ENCODE measurements around the gene ARHGAP12.
"Not testable (repeated sequence)": the region's sequence is repeated elsewhere in the genome, so short reads cannot be mapped to it uniquely, and the experiment has no call there.

The ARHGAP12 gene

GRCh38 chr10:31908157-31908556, 20.5 kb downstream of the ARHGAP12 start:
- no peak for DNase-seq (ENCODE audit: low read depth, low spot score)
- Histone ChIP-seq H3K9me3 (ENCODE audit: low read depth, low read length) (no peaks in the 10 kb centered on the region), H3K9ac (ENCODE audit: insufficient read length) (no peak overlapping the region), H3K4me3 (no peak overlapping the region), H3K36me3 (ENCODE audit: insufficient read depth, low read length) (peaks cover 13% of the 10 kb centered on the region; the same call in 1 of the 2 replicates), H3K27ac (no peak overlapping the region)
- TF ChIP-seq POLR2AphosphoS5 (IDR thresholded peaks at IDR 0.05; ENCODE audit: borderline replicate concordance, low read depth, low read length) = no peak
- TF ChIP-seq EZH2 (IDR thresholded peaks at IDR 0.05) = no peak
- TF ChIP-seq FOXP2 (optimal IDR thresholded peaks at IDR 0.05; ENCODE audit: control extremely low read depth, extremely low read length, insufficient read depth) = no peak

DNA sequence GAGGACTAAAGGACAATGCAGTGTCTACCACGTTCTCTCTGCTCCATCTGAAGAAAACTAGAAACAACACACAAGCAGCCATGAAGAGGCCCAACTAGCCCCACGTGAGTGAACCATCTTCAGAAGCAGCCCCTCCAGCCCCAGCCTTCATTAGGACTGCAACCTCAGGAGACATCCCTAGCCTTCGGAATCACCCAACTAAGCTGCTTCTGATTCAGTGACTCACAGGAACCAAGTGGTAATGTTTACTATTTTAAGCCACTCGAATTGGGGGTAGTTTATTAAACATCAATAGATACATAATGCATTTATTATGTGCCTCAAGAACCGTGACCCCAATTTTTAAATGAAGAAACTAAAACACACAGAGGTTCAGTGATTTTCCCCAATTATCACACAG, 22.6 kb downstream of the ARHGAP12 start:
- Histone ChIP-seq H3K36me3 (ENCODE audit: insufficient read depth, low read length) (peaks cover 20% of the 10 kb centered on the region; the same call in 1 of the 2 replicates), H3K27ac (no peak overlapping the region), H3K9ac (ENCODE audit: insufficient read length) (no peak overlapping the region), H3K9me3 (ENCODE audit: low read depth, low read length) (no peaks in the 10 kb centered on the region), H3K4me3 (no peak overlapping the region)
- TF ChIP-seq FOXP2 (optimal IDR thresholded peaks at IDR 0.05; ENCODE audit: control extremely low read depth, extremely low read length, insufficient read depth) (no peak), EZH2 (IDR thresholded peaks at IDR 0.05) (no peak), POLR2AphosphoS5 (IDR thresholded peaks at IDR 0.05; ENCODE audit: borderline replicate concordance, low read depth, low read length) (no peak)
- no peak for DNase-seq (ENCODE audit: low read depth, low spot score)

DNA sequence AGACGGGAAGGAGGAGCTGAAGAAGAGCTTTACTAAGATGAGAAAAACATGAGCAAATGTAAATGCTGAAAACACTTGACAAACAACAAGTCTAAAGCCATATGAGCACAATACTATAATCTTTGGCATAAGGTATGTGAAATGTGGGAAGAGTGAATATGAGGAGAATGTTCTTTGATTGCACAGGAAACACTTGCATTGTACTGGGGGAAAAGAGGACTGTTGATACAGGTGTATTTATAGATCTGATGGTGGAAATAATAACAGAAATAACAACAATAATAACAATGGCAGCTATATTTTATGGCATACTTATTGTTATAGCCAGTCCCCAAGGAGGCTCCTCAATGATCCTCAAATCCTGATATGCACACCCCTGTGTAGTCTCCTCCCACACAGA, 23.0 kb downstream of the ARHGAP12 start:
- TF ChIP-seq POLR2AphosphoS5 (IDR thresholded peaks at IDR 0.05; ENCODE audit: borderline replicate concordance, low read depth, low read length) (no peak), EZH2 (IDR thresholded peaks at IDR 0.05) (no peak), FOXP2 (optimal IDR thresholded peaks at IDR 0.05; ENCODE audit: control extremely low read depth, extremely low read length, insufficient read depth) (no peak)
- Histone ChIP-seq H3K27ac (no peak overlapping the region), H3K9ac (ENCODE audit: insufficient read length) (no peak overlapping the region), H3K9me3 (ENCODE audit: low read depth, low read length) (no peaks in the 10 kb centered on the region), H3K4me3 (no peak overlapping the region), H3K36me3 (ENCODE audit: insufficient read depth, low read length) (peaks cover 20% of the 10 kb centered on the region; the same call in 1 of the 2 replicates)
- no peak for DNase-seq (ENCODE audit: low read depth, low spot score)

DNA sequence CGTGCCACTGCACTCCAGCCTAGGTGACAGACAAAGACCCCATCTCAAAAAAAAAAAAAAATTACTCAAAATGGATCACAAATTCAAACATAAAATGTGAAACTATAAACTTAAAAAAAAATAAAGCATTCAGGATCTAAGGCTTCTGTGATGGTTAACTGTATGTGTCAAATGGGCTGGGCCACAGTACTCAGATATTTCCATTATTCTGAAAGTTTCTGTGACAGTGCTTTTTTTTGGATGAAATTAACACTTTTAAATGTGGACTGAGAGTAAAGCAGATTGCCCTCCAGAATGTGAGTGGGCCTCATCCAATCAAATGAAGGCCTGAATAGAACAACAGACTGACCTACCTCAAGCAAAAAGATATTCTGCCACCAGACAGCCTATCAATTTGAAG, 26.0 kb downstream of the ARHGAP12 start:
- peaks cover 13% of the 10 kb centered on the region; the same call in 1 of the 2 replicates for H3K36me3 ChIP-seq (ENCODE audit: insufficient read depth, low read length)
- no peak overlapping the region for H3K9ac ChIP-seq (ENCODE audit: insufficient read length)
- TF ChIP-seq POLR2AphosphoS5 (IDR thresholded peaks at IDR 0.05; ENCODE audit: borderline replicate concordance, low read depth, low read length) (no peak), EZH2 (IDR thresholded peaks at IDR 0.05) (no peak), FOXP2 (optimal IDR thresholded peaks at IDR 0.05; ENCODE audit: control extremely low read depth, extremely low read length, insufficient read depth) (no peak)
- no peaks in the 10 kb centered on the region for H3K9me3 ChIP-seq (ENCODE audit: low read depth, low read length)
- no peak for DNase-seq (ENCODE audit: low read depth, low spot score)
- H3K4me3 ChIP-seq = no peak overlapping the region
- H3K27ac ChIP-seq = no peak overlapping the region

DNA sequence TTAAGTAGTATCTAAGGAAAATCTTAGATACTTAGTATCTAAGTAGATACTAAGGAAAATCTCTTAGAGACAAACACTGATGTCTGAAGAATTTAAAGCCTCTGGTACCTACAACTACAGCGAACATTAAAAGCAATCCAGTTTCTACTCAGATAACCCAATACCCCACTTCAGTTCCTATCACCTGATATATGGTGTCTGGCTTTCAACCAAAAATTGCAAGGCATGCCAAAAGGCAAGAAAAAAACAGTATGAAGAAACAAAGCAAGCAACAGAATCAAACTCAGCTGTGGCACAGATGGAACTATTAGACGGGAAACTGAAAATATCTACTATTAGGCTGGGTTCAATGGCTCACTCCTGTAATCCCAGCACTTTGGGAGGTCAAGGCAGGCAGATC, 31.1 kb downstream of the ARHGAP12 start:
- H3K9me3 ChIP-seq (ENCODE audit: low read depth, low read length) = no peaks in the 10 kb centered on the region
- H3K36me3 ChIP-seq (ENCODE audit: insufficient read depth, low read length) = peaks cover 6% of the 10 kb centered on the region; the same call in 1 of the 2 replicates
- H3K4me3 ChIP-seq = no peak overlapping the region
- DNase-seq (ENCODE audit: low read depth, low spot score) = no peak
- H3K9ac ChIP-seq (ENCODE audit: insufficient read length) = no peak overlapping the region
- no peak overlapping the region for H3K27ac ChIP-seq
- TF ChIP-seq EZH2 (IDR thresholded peaks at IDR 0.05) (no peak), FOXP2 (optimal IDR thresholded peaks at IDR 0.05; ENCODE audit: control extremely low read depth, extremely low read length, insufficient read depth) (no peak), POLR2AphosphoS5 (IDR thresholded peaks at IDR 0.05; ENCODE audit: borderline replicate concordance, low read depth, low read length) (no peak)

GRCh38 chr10:31896968-31897384, 31.7 kb downstream of the ARHGAP12 start:
- Histone ChIP-seq H3K36me3 (ENCODE audit: insufficient read depth, low read length) (peaks cover 4% of the 10 kb centered on the region; the same call in 1 of the 2 replicates), H3K4me3 (no peak overlapping the region), H3K9ac (ENCODE audit: insufficient read length) (no peak overlapping the region), H3K9me3 (ENCODE audit: low read depth, low read length) (no peaks in the 10 kb centered on the region), H3K27ac (no peak overlapping the region)
- TF ChIP-seq EZH2 (IDR thresholded peaks at IDR 0.05) = no peak
- no peak for TF ChIP-seq POLR2AphosphoS5 (IDR thresholded peaks at IDR 0.05; ENCODE audit: borderline replicate concordance, low read depth, low read length)
- no peak for TF ChIP-seq FOXP2 (optimal IDR thresholded peaks at IDR 0.05; ENCODE audit: control extremely low read depth, extremely low read length, insufficient read depth)
- DNase-seq (ENCODE audit: low read depth, low spot score) = no peak

GRCh38 chr10:31895722-31896121, 32.9 kb downstream of the ARHGAP12 start:
- not testable (repeated sequence) for H3K9me3 ChIP-seq (ENCODE audit: low read depth, low read length); DNase-seq (ENCODE audit: low read depth, low spot score); H3K36me3 ChIP-seq (ENCODE audit: insufficient read depth, low read length); H3K27ac ChIP-seq; H3K9ac ChIP-seq (ENCODE audit: insufficient read length); H3K4me3 ChIP-seq

- no peak overlapping the region for H3K4me3 ChIP-seq
Measured at GRCh38 chr10:31888442-31888841, 40.2 kb downstream of the ARHGAP12 start.

GRCh38 chr10:31887850-31888249, 40.8 kb downstream of the ARHGAP12 start:
- H3K27ac ChIP-seq = no peak overlapping the region
- DNase-seq (ENCODE audit: low read depth, low spot score) = no peak
- no peaks in the 10 kb centered on the region for H3K9me3 ChIP-seq (ENCODE audit: low read depth, low read length)
- no peak overlapping the region for H3K9ac ChIP-seq (ENCODE audit: insufficient read length)
- TF ChIP-seq POLR2AphosphoS5 (IDR thresholded peaks at IDR 0.05; ENCODE audit: borderline replicate concordance, low read depth, low read length) (no peak), EZH2 (IDR thresholded peaks at IDR 0.05) (no peak)
- H3K36me3 ChIP-seq (ENCODE audit: insufficient read depth, low read length) = no peaks in the 10 kb centered on the region
- no peak overlapping the region for H3K4me3 ChIP-seq

More at GRCh38 chr10:31888442-31888841, 40.2 kb downstream of the ARHGAP12 start:
- Histone ChIP-seq H3K9me3 (ENCODE audit: low read depth, low read length) (no peaks in the 10 kb centered on the region), H3K9ac (ENCODE audit: insufficient read length) (no peak overlapping the region), H3K36me3 (ENCODE audit: insufficient read depth, low read length) (no peaks in the 10 kb centered on the region), H3K27ac (no peak overlapping the region)
- TF ChIP-seq EZH2 (IDR thresholded peaks at IDR 0.05) (no peak), POLR2AphosphoS5 (IDR thresholded peaks at IDR 0.05; ENCODE audit: borderline replicate concordance, low read depth, low read length) (no peak), FOXP2 (optimal IDR thresholded peaks at IDR 0.05; ENCODE audit: control extremely low read depth, extremely low read length, insufficient read depth) (no peak)
- no peak for DNase-seq (ENCODE audit: low read depth, low spot score)
